ENCODE data around the gene CCDC187.

The CCDC187 gene

GRCh38 chr9:136204838-136205706 is 98.8 kb downstream of the CCDC187 start, which contains the start of gene LHX3:
Gene LHX3, minus strand, starts transcription at chr9:136205128. Its CDS starts 116 bp downstream, at chr9:136205012.
- Mint-ChIP-seq H3K9me3 (no peaks in the 10 kb centered on the region), H3K36me3 (ENCODE audit: low read depth) (peaks cover 26% of the 10 kb centered on the region), H3K4me1 (ENCODE audit: low read depth) (no peaks in the 10 kb centered on the region), H3K27me3 (peaks cover 61% of the 10 kb centered on the region), H3K4me3 (no peak within 1 kb of the TSS), H3K27ac (no peak within 1 kb of the TSS)
- intact Hi-C loops (cut with micrococcal nuclease): no loop called here

GRCh38 chr9:136204145-136204805 is 99.6 kb downstream of the CCDC187 start:
- Mint-ChIP-seq H3K27ac (no peak overlapping the region), H3K27me3 (peaks cover 69% of the 10 kb centered on the region), H3K4me3 (no peak overlapping the region), H3K9me3 (no peaks in the 10 kb centered on the region), H3K4me1 (ENCODE audit: low read depth) (no peaks in the 10 kb centered on the region), H3K36me3 (ENCODE audit: low read depth) (peaks cover 18% of the 10 kb centered on the region)
- intact Hi-C loops (cut with micrococcal nuclease): no loop called here

GRCh38 chr9:136203408-136204144 is 100.3 kb downstream of the CCDC187 start:
- Mint-ChIP-seq H3K36me3 (ENCODE audit: low read depth) (peaks cover 11% of the 10 kb centered on the region), H3K4me1 (ENCODE audit: low read depth) (no peaks in the 10 kb centered on the region), H3K27me3 (peaks cover 73% of the 10 kb centered on the region), H3K4me3 (no peak overlapping the region), H3K27ac (no peak overlapping the region), H3K9me3 (no peaks in the 10 kb centered on the region)
- intact Hi-C loops (cut with micrococcal nuclease): no loop called here

- Mint-ChIP-seq H3K4me1 (ENCODE audit: low read depth) (no peaks in the 10 kb centered on the region), H3K27me3 (peaks cover 82% of the 10 kb centered on the region), H3K4me3 (no peak overlapping the region), H3K36me3 (ENCODE audit: low read depth) (peaks cover 3% of the 10 kb centered on the region), H3K27ac (no peak overlapping the region), H3K9me3 (no peaks in the 10 kb centered on the region)
- intact Hi-C loops (cut with micrococcal nuclease): no loop called here
Observed at GRCh38 chr9:136202454-136203407, 101.2 kb downstream of the CCDC187 start.

- H3K9me3 Mint-ChIP-seq: no peaks in the 10 kb centered on the region
- peaks cover 89% of the 10 kb centered on the region for H3K27me3 Mint-ChIP-seq
- intact Hi-C loops (cut with micrococcal nuclease): no loop called here
- no peaks in the 10 kb centered on the region for H3K36me3 Mint-ChIP-seq (ENCODE audit: low read depth)
- H3K4me3 Mint-ChIP-seq: no peak overlapping the region
- no peak overlapping the region for H3K27ac Mint-ChIP-seq
- H3K4me1 Mint-ChIP-seq (ENCODE audit: low read depth): no peaks in the 10 kb centered on the region
Observed at GRCh38 chr9:136201609-136202453, 102.1 kb downstream of the CCDC187 start.

GRCh38 chr9:136201174-136201573 is 102.7 kb downstream of the CCDC187 start:
- Mint-ChIP-seq H3K4me3 (no peak overlapping the region), H3K27ac (no peak overlapping the region), H3K9me3 (no peaks in the 10 kb centered on the region), H3K4me1 (ENCODE audit: low read depth) (no peaks in the 10 kb centered on the region), H3K27me3 (peaks cover 93% of the 10 kb centered on the region), H3K36me3 (ENCODE audit: low read depth) (no peaks in the 10 kb centered on the region)
- intact Hi-C loops (cut with micrococcal nuclease): no loop called here

GRCh38 chr9:136200424-136200823 is 103.5 kb downstream of the CCDC187 start:
- no peaks in the 10 kb centered on the region for H3K9me3 Mint-ChIP-seq
- intact Hi-C loops (cut with micrococcal nuclease): no loop called here
- H3K27me3 Mint-ChIP-seq: peaks cover 93% of the 10 kb centered on the region
- no peaks in the 10 kb centered on the region for H3K4me1 Mint-ChIP-seq (ENCODE audit: low read depth)
- H3K4me3 Mint-ChIP-seq: no peak overlapping the region
- no peaks in the 10 kb centered on the region for H3K36me3 Mint-ChIP-seq (ENCODE audit: low read depth)
- no peak overlapping the region for H3K27ac Mint-ChIP-seq

All from dendritic cell treated with granulocyte-macrophage colony-stimulating factor and Interleukin-4, amounts not matched to agents 40 ng/mL and 50 ng/mL, for 4 days (primary cell).